ENCODE results near the gene GAL3ST2. TPM values are rescaled to one million over a fixed set of nuclear protein-coding genes. Genes with fewer than 3 reads are reported as not detected.

GAL3ST2 gene
- total and polyA plus RNA-seq, 2 of the 8 experiments (the other 6 are each of a cell fraction or from before 2014, with no cell fraction given) = not detected

DNA sequence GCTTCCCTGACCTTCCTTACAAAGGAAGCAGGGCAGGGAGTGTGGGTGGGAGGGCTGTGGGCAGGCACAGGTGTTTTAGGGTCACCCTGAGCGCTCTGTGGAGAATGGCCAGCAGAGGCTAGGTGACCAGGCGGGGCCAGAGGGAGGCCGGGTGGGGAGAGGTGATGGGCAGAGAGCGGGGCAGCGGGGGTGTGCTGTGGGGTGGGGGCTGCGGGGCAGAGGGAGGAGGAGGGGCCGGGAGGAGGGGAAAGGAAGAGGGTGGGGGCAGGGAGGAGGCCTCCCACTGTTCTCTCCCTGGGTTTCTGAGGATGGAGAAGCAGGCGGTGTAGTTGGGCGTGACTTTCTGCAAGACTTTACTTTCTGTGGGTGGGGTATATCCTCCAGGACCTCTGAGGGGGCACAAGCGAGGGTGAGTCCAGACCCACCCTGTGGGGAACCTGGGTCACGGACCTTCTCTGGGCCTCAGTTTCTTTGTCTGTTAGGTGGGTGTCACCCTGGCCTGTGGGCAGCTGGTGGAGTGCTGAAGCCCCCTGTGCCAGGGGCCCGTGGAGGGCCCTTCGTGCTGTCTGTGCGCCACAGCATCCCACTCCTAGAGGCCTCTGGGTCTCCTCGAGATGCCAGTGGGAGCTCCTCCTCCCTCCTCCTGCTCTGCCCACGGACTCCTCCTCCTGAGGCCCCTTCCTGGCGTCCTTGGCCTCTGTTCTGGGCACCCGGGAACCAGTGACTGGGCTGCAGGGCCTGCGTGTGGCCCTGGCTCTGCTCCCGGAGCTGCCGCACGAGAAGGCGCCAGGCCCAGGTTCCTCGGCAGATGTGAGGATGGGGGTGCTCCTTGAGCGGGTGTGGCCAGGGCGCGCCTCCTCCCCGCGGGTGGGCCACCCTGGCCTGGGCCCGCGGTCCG is 26.0 kb downstream of the GAL3ST2 start:
- Histone ChIP-seq H3K14ac (ENCODE audit: insufficient read length) (no peak overlapping the region), H4K20me1 (replicated peaks in 1 of 2; ENCODE audit: control insufficient read depth in 1 of 2, insufficient read depth in 2 of 2, low read length in 2 of 2) (no peaks in the 10 kb centered on the region), H2AFZ (ENCODE audit: low read length) (no peak overlapping the region), H2BK15ac (ENCODE audit: low read length) (peak overlapping the region; percentile 61; the same call in 1 of the 2 replicates), H2BK120ac (replicated peaks; ENCODE audit: low read depth, low read length) (no peak overlapping the region), H4K8ac (ENCODE audit: extremely low read depth, insufficient read depth, low read length) (peak overlapping the region; percentile 68), H2BK20ac (ENCODE audit: low read length) (no peak overlapping the region; the same call in 1 of the 2 replicates), H3K56ac (replicated peaks; ENCODE audit: insufficient read length, low read depth, low read length) (no peak overlapping the region), H3K79me1 (ENCODE audit: low read depth, low read length) (no peaks in the 10 kb centered on the region), H2BK5ac (ENCODE audit: low read depth, low read length) (peak overlapping the region; percentile 52; the same call in 1 of the 2 replicates), H2AK5ac (ENCODE audit: low read depth, low read length) (no peak overlapping the region; the same call in 1 of the 2 replicates), H3K4me3 (ENCODE audit: extremely low read depth in 1 of 4, insufficient read depth in 2 of 4, low read depth in 3 of 4, low read length in 4 of 4) (no peak overlapping the region), H3K27ac (ENCODE audit: low read depth, low read length) (no peak overlapping the region), H3K36me3 (ENCODE audit: control insufficient read depth in 2 of 4, insufficient read depth in 4 of 4, low read length in 3 of 4) (no peaks in the 10 kb centered on the region), H2BK12ac (ENCODE audit: low read depth, low read length) (peak overlapping the region; percentile 84; the same call in 1 of the 2 replicates), H4K5ac (ENCODE audit: insufficient read length, low read depth, low read length) (no peak overlapping the region), H3K4ac (replicated peaks; ENCODE audit: insufficient read length, low read depth, low read length) (no peak overlapping the region), H3K4me2 (ENCODE audit: insufficient read depth in 1 of 2, low read depth in 2 of 2, low read length in 2 of 2) (peak overlapping the region in 1 of 2 experiments; percentile 39; a peak in 3 of 4 replicates), H4K91ac (replicated peaks; ENCODE audit: insufficient read length, low read length) (no peak overlapping the region), H3K9me3 (ENCODE audit: insufficient read depth in 2 of 2, low read depth in 1 of 2, low read length in 1 of 2) (no peaks in the 10 kb centered on the region), H3K4me1 (replicated peaks in 1 of 4; ENCODE audit: control insufficient read depth in 3 of 4, insufficient read depth in 4 of 4, low read length in 3 of 4) (peaks cover 4 to 21% (median 8%) of the 10 kb centered on the region in 4 experiments), H3K18ac (ENCODE audit: extremely low read depth, low read length) (no peak overlapping the region), H3K23ac (ENCODE audit: insufficient read length) (no peak overlapping the region), H3K9ac (replicated peaks in 1 of 4; ENCODE audit: extremely low read depth in 1 of 4, low read depth in 3 of 4, low read length in 3 of 4) (no peak overlapping the region), H3K27me3 (replicated peaks in 1 of 4; ENCODE audit: control insufficient read depth in 3 of 4, extremely low read depth in 1 of 4, insufficient read depth in 3 of 4, low read length in 3 of 4) (peaks cover 0 to 23% (median 6%) of the 10 kb centered on the region in 4 experiments; a peak in 4 of 7 replicates), H3K79me2 (ENCODE audit: control insufficient read depth in 1 of 2, insufficient read depth in 2 of 2, low read length in 2 of 2) (no peaks in the 10 kb centered on the region), H3K23me2 (ENCODE audit: low read depth, low read length) (0 out of 2 replicates have a peak, but pooled peaks cover 2% of the 10 kb centered on the region)
- 93% methylated on average over 12 of the region's 32 CpGs; no CpG with 5 or more reads in 1 of the 2 experiments for WGBS, 2 experiments (ENCODE audit: extremely low coverage in 1 of 2, insufficient coverage in 1 of 2, insufficient read length in 1 of 2, insufficient replicate concordance in 2 of 2, low coverage in 1 of 2, low lambda C conversion rate in 2 of 2, missing lambda C conversion rate in 1 of 2)
- TF ChIP-seq TBP (IDR thresholded peaks at IDR 0.05; ENCODE audit: low read depth, low read length) = no peak
- FAIRE-seq (no peak), DNase-seq (ENCODE audit: low read depth in 1 of 2, low spot score in 2 of 2) (no peak)
- CTCF ChIA-PET (ENCODE audit: partially characterized antibody) = no interaction called here
- POLR2A ChIA-PET (ENCODE audit: partially characterized antibody) = interaction anchor here (1.0 to 1.4 kb wide), 2 partner anchors 40 to 76 kb away, joined by 3 read pairs; no protein-coding TSS in a partner anchor

Measured in H1 (cell line).